Stimulated activated CD4-positive, alpha-beta T cell treated with anti-CD3 and anti-CD28 coated beads, Interleukin-1b, Interleukin-23, amount 100 ng/mL, for 24 hours (primary cell): ENCODE results near the gene P2RY2.

Experiments used
- DNase-seq, 4 experiments: peaks; one replicate each; pipeline ENCODE4 v3.0.0-alpha.2; 2020; ENCODE audit warnings: low read depth in 4 of 4, low spot score in 1 of 4

The P2RY2 gene

DNA sequence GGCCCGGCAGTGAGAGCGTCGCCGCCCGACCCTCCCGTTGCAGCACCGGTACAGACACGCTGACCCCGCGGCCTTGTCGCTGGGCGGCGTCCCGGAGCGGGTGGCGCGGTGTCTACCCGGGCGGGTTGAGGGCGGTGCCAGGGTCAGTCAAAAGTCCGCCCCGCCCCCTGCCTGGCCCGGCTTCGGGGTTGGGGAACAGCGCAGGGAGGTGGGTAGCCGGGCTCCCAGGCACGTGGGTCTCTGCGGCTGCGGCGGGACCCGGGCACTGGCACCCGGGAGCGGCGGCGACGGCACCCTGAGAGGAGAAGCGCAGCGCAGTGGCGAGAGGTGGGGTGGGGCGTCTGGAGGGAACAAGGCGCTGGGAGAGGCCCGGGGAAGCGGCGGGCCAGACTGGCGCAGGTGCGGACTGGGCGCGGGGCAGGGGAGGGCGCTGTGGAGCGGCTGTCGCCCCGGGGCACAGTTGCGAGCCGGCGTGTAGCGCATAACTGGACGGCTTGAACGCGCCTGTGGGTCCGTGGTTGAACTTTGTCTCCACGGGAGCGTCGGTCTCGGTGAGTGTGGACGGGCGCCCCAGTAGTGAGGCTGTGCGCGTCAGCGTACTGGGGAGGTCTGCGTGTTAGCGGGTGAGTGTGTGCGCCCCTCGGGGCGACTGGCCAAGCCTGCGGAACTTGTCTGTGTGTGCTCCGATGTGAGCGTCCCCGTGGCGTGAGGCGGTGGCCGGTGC, at the start of gene P2RY2:
TSS of gene P2RY2 (plus strand) at position 176 of the 724 bp plus-strand sequence. CDS start 15,879 bp downstream, outside the sequence.
- peak in 2 of 4 experiments; percentile 5 to 30 for DNase-seq

DNA sequence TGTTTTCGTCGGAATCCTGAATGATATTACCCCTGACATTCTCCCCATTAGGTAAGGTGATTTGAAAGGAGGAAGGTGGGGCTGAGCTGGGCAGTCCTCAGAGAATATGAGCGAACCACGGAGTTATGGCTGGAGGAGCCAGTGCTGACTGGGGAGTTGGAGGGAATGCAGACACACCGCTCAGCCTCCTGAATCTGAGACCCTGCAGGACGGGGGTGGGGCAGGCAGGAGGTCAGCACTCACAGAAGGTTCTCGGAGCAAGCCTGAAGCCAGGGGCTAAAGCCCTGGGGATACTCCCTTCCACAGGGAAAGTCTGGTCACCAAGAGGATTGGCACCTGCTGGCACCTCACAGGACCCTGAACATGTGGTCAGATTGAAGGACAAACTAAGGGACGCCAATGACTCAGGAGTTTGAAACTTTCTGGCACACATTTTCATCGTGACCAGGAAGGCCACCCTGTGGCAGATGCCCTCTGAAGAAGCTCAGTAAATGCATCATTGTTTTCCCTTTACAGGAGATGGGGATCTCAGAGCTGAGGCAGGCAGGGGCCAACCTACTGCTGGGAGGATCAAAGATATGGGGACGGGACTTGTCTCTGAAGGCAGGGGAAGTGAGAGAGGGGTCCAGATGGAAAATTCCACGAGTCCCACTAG, 49.0 kb upstream of the P2RY2 start:
- DNase-seq = no peak

DNA sequence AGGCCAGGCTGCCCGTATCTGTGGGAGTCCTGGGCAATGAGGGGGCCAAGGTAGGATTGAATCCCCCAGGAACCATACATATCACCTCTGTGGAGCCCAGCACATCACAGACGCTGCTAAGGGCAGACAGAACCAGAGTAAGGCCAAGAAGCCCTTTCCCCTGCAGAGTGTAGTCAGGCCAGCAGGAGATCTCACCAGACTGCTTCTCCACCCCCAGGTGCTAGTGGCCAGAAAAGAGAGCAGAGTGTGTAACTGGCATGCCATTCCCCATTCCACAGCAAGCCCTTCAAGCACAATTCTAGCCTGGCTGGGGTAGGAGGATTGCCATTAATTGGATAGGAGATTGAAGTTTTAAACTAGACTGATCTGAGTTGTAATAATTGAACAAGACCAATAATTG, 47.9 kb upstream of the P2RY2 start:
- DNase-seq = no peak

DNA sequence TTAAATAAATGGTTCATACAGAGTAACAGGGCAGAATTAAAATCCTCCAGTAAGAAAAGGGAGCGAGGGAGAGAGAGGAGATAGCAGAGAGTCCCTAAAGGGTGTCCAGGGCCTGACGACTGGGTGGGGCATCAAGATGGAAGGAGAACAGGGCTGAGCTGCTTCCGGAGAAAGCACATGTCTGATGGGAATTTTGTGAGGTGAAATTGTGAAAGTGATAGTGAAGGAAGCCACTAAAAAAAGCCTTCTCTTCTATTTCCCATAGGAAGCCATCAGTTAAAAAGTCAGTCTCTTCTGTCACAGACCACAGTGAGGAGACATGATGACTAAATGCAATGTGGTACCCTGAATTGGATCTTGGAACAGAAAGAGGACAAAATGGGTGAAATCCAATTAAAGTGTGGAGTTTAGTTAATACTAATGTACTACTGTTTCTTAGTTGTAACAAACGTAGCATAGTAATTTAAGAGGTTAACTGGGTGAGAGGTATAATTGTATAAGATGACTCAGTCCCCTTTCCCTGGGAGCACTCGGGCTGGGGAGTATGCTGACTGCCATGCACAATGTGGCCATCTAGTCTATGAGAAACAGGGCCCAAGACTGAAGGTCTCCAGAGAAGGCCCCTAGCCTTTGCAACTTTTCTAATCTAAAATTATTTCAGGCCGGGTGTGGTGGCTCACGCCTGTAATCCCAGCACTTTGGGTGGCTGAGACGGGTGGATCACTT, 46.5 kb upstream of the P2RY2 start:
- no peak for DNase-seq

DNA sequence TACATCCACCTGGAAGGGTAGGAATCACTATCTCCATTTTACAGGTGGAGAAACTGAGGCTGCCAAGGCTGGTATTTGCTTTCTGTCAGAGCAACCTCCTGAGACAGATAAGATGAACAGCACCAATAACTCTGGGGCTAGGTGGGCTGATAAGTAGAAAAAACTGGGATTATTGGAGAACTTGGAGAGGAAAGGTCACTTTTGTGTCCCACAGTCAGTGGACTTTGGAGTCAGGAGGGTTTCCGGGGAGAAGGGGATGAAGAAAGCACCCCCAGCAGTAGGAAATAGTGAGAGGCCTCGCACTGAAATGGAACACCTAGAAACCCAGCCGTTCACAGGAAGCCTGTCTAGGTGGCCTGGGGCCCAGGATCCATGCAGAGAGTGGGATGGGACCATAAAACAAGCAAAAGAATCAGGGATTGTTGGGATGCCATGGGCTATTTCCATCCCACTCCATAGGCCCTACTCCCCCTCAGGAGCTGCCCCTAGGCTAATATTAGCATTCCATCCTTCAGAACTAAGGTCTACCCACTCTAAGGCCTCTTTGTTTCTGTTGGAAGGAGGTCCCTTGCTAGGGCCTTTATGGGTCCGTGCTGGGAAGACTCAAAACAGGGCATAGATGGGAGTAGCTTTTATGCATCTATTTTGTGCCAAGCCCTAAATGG, 45.0 kb upstream of the P2RY2 start:
- DNase-seq = no peak

DNA sequence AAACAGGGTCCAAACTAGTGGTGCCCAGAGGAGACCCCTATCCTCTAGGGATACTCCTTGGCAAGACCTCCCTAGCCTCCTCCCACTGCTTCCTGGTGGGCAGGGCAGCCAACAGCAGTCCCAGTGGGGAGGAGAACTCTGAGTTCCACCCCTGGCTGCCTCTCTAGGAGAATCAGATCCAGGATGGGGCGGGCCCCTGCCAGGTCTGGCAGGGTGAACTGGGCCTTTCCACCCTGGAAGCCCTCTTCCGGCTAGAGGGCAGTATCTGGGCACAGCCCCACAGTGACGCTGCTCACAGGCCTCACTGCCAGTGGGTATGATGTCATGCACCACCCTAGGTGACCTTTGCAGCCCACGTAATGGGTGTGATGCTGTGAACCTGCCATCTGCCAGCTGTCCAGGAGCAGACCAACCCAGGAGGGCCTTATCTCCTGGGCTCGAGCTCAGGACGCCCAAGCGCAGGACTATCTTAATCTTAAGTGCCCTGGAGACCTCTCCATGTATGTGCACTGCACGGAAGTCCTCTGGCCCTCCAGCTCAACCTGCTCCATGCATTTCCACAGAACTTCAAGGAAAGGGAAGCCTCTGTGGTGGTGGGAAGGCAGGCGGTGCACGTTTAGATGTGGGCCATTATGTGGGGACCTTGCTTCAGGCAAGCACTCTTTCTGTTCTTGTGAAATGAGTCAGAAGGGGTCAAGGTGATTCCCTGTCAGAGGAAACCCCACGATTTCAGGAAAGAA, 44.2 kb upstream of the P2RY2 start:
- no peak for DNase-seq

DNA sequence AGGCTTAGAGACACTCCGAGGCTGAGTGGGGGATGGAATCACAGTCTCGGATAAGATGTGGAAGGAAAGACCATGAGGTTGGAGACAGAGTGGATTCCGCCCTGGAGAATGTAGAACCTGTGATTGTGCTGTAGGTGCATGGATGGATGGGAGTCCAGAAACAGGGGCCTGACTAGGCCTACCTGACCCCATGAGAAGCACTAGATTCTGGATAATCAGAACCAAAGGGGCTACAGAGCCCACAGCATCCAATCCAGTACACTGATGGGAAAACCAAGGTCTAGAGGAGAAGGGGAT, 43.6 kb upstream of the P2RY2 start:
- DNase-seq = no peak

DNA sequence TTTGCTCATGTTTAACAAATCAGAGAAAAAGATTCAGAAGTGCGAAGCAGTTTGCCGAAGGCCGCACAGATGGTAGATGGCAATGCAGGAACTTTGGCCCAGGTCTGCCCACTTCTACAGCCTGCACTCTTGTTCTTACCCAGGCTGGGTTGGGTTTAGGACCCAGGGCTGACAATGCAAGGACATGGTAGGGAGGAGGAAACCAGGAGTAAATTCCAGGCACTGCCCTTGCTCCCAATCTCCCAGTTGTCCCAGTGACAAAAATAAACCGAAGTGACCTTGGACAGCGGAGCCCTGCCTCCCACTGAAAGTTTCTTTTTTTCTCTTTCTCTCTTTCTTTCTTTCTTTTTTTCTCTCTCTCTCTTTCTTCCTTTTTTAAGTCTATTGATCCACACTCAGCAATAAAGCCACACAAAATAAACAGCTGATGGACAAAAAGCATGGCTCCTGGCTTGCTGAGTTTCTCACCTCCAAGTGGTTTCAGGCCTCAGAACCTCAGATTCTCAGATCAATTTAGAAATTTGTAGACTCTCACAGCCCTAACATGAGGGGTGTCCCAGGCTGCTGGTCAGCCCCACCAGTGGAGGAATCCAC, 42.4 kb upstream of the P2RY2 start:
- DNase-seq = no peak

DNA sequence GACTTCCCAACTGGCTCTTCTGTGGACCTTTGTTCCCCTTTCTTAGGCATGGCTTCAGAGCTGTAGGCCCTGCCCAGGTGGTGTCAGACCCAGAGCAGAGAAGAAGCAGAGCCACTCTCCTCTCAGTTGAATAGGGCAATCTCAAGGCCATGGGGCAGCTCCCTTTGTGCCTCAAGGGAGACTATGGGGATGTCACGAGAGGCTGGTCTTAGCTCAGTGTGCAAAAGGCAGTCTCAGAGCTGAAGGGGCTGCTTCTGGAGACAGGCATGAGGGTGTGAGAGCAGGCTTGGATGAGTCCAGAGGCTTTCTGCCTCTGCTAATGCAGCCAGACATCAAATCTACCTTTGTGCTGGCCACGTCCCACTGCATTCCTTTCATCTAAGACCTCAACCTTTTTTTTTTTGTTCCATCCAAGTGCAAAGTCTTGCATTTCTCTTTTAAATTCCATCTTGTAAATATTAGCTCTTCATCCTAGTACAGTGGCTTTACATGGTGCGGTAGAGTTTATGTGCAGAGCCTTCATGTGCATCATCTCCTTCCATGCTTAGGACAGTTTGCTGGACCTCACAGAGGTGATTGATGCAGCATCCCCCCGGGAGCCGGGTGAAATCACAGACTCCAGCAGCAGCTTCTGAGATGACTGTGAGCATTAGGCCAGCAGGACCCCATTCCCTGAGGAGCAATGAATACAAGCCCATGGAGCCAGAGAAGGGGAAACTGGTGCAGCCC, 41.8 kb upstream of the P2RY2 start:
- DNase-seq = no peak

DNA sequence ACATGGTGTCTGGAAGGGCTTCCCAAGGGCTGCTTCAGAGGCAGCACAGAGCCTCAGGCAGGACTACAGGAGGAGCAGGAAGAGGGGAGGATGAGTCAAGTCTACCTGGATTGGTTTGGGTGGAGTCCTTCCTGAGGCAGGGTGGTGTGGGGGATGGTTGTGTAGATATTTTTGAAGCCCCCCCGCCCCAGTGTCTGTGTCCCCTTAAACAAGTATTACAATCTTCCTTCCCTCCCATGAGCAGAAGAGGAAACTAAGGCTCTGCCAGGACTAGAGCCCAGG, 41.3 kb upstream of the P2RY2 start:
- no peak for DNase-seq

DNA sequence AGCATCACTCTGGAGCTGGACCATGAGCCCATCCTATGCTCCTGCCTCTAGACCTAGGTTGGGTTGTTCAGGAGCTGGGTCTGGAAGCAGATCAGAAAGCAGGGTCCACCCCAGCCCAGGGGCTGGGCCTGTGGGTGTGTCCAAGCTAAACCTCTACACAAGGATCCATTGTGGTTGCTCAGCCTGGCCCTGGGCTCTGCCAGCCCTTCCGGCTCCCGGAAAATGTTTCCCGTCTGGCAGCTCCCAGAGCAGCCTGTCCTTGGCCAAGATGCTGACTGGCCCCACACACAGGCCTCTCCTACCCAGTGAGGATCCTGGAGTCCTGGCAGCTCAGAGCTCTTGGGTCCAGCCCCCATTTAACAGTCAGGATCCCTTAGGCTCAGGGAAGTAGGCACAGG, 40.7 kb upstream of the P2RY2 start:
- no peak for DNase-seq

DNA sequence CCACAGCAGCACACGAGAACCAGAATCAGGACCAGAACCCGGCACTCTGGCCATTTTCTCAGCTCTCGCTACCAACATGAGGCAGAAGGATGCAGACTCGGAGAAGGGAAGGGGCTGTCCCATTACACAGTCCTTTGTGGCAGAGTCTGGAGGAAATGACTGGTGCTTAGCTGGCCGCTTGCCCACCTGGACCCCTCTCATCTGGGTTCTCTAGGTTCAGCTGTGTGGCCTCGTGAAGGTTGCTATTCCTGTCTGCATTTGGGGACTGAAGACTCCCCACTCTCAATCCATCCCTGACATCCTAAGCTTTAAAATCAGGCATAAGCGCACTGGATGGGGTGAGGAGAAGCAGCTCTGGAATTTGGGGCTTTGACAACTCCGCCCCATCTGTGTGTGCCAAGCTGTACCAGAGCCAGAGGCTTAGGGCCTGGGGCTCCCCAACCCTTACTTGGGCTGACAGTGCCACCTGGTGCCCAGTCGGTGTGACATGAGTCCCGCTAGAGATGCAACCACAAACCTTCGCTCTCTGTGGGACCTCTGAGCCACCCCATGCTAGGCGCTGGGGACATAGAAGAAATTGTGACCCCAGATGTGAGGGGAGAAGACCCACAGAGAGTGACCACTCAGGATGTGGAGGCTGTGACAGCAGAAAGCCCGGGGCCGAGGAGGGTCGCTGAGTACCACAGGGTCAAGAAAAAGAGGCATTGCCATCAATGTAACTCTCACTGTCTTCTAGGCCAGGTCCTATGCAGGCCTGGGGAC, 40.1 kb upstream of the P2RY2 start:
- DNase-seq = peak; percentile 41 to 64 (median 58)

DNA sequence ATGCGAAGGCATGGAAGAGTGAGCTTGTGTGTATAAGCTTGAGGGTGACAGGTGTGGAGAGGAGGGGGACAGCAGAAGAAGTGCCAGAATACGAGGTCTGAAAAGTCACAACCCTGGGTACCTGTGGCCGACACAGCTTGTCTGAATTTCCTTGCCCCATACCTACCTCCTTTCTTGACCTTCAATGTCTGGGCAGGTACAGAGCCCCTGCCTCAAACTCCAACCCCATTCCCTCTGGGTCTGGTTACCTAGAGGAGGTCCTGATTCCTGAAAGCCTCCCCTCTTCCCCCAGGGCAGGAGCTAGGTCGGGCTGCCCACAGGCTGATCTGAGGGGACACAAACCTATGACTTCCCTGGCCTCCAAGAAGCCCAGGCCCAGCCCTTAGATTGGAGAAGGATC, 39.4 kb upstream of the P2RY2 start:
- no peak for DNase-seq

DNA sequence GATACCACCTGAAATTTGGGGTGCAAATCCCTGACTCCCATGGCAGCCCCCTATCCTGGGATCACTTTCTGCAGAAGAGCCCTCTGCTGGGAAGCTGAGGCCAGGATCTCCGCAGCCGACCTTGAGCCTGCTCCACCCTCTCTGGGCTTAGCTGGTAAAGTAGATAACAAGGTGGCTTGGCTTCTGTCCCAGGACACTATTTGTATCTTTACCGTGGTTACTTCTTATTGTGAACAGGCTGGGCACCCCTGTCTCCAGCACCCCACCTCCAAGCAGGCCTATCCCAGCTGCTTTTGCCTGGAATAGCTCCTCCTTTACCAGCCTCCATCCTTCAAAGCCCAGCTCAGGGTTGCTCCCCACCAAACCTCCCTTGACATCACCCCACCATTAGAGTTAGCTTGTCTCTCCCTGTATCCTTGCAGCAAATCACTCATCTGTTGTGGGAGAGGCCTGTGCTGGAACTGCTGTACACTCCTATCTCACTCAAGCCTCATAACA, 35.2 kb upstream of the P2RY2 start:
- DNase-seq = no peak

DNA sequence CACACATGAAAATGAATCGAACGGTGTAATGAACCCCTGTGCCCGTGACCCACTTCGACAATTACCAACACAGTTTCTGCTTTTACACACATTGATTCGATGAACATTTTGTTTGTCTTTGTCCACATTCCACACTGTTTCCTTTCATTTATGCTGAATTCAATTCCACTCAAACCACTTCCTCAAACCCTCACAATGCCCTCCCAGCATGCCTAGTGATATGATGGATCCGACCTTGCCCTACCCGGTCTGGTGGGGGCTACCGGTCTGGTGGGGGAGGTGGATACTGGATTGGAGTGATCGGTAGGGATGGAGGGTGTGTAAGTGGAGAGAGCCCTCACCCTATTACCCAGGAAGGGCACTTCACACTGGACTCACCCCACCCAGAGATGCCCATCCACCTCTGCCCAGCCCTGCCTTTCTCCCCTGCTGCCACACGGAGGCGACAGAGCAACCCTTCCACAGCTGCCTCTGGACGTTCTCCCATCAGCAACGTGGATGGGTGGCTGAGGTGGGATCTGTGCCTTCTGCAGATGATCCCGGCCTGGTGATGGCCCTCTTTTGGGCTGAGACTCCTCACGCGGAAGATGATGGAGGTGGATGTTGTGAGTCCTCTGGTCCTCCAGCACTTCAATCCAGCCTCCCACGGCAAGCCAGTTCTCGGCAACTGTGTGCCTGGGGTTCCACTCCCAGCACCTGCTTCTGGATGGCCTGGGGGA, 33.0 kb upstream of the P2RY2 start:
- DNase-seq = peak in 3 of 4 experiments; percentile 14 to 41 (median 25)

DNA sequence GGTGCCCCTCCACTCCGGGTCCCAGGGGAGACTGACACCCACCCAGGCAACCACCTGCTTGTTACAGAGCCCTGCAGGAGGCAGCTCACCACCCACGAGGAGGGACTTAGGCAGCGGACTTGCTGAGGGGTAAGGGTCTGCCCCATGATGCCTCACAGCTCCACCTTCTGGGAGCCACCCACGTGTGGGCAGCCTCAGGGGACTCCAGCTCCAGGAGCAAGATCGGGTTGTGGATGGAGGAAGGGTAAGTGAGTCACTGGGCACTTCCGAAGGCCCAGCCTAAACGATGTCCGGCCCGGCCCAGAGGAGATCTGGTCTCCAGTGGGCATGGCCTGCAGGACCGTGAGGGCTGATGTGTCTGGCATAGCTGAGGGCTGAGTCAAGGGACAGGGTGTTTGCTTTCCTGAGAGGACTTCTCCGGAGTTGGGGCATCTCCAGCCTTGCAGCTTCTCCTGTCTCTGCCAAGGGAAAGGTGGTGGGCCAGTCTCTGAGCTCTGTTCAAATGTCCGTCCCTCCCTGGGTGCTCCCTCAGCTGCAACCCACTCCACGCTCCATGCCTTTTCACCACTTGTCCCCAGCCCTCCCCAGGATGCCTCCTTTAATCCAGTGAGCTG, 32.3 kb upstream of the P2RY2 start:
- no peak for DNase-seq

DNA sequence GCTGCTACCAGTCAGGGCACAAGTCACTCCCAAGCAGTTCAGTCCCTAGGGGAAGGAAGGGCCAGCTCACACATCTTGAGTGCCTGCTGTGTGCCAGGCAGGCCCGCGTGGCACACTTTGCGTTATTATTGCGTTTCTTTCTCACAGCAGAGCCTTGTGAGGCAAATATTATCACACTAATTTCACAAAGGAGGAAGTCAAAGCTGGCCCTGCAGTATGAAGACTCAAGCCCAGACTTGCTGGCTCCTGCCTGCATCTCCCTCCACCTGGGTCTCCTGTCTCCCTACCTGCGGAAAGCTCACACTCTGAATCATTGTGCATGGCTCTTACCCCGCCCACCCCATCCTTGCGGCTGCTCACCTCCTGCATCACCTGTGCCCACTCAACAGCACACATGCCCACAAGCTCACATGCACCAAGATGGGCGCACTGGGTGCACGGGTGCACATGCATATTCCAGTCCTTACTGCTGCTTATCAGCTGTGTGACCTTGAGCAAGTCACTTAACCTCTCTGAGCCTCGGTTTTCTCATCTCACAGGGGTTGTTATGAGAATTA, 31.7 kb upstream of the P2RY2 start:
- DNase-seq = no peak

DNA sequence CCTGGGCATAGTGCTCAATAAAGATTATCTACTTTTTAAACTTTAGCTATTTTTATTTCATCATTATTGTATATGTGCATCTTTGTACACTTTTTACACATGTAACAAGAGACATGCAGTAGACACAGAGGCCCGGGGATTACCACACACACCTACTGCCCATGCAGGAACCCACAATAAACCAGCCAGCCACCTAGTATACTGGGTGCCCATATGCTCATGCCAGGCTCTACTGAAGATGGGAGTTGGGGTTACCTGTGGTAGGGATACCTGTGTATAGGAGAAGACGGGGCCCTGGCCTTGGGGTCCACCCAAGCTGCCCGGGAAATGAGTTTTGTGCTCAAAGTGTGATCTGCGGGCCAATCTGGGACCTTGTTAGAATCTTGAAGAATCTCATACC, 31.2 kb upstream of the P2RY2 start:
- no peak for DNase-seq
